ENCODE results near the gene C6orf120. TPM values are rescaled to one million over a fixed set of nuclear protein-coding genes. Genes with fewer than 3 reads are reported as not detected.

Gene C6orf120
- total and polyA plus RNA-seq, 2 of the 13 experiments (the other 11 are each of a cell fraction or from before 2014, with no cell fraction given), result 21.7 to 29.9 TPM

DNA sequence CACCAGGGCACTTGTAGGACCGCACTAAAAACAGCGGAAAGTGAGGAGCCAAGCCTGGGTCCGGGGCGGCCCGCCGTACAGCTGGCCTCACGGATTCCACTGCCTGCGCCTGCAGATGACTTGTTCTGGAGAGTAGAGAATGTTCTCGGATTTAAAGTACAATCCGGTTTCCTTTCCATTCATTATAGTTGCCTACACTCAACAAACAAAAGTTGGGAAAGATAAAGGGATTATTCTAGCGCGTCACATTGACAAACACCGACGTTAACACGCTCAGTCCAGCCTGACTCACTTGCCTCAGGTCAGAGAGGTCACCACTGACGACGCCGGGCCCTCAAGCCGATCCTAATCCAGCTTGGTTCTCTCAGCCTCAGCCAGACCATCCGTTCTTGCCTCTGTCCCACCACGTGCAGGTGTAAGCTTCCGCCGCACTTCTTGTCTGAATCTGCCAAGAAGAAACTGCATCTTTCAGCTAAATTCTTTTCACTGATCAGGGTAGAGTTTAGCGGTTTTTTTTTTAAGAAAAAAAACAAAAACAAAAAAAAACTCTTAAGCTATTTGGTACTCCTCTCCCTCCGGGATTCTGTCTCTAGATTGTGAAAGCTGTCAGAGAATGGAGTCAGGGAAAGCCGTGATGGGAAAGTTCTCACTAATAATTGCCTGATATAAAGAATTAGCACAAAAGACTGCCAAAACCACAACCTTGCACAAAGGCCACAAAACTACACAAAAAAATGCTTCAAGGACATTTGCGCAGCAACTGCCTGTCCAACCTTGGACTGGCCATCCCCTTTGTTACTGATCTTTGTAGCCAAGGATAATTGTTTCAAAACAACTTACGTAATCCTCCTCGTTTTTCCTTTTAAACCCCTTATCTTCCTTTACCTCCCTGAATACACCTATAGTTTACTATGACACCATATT lies 23.5 kb downstream of the C6orf120 start (continued):
- TF ChIP-seq PHF5A (CRISPR knock-in tag; IDR thresholded peaks at IDR 0.05; ENCODE audit: low read depth, unreplicated experiment) (peak; percentile 57), ZFP36L1 (CRISPR knock-in tag; IDR thresholded peaks at IDR 0.05) (no peak; the same call in 1 of the 2 replicates), BRCA1 (CRISPR knock-in tag; IDR thresholded peaks at IDR 0.05) (no peak; the same call in 1 of the 2 replicates), ZNF589 (CRISPR knock-in tag; conservative IDR thresholded peaks at IDR 0.05) (no peak), RNF2 (conservative IDR thresholded peaks at IDR 0.05; ENCODE audit: low read depth) (no peak), ZNF496 (CRISPR knock-in tag; IDR thresholded peaks at IDR 0.05; ENCODE audit: insufficient replicate concordance) (no peak), ZNF501 (CRISPR knock-in tag; IDR thresholded peaks at IDR 0.05) (peak; percentile 87), JUND (CRISPR knock-in tag; IDR thresholded peaks at IDR 0.05) (peak; percentile 70; the same call in 1 of the 2 replicates), ZEB1 (IDR thresholded peaks at IDR 0.05; ENCODE audit: insufficient replicate concordance, low read depth) (no peak), GPN1 (CRISPR knock-in tag; IDR thresholded peaks at IDR 0.05; ENCODE audit: borderline replicate concordance) (no peak), TOPORS (CRISPR knock-in tag; IDR thresholded peaks at IDR 0.05) (no peak; the same call in 1 of the 2 replicates), HMG20B (CRISPR knock-in tag; conservative IDR thresholded peaks at IDR 0.05) (peak; percentile 78; the same call in 1 of the 2 replicates), ZNF282 (IDR thresholded peaks at IDR 0.05; ENCODE audit: partially characterized antibody) (no peak), ZNF713 (CRISPR knock-in tag; IDR thresholded peaks at IDR 0.05) (peak; percentile 79; the same call in 1 of the 2 replicates), IKZF1 (IDR thresholded peaks at IDR 0.05) (no peak), TBX2 (CRISPR knock-in tag; IDR thresholded peaks at IDR 0.05; ENCODE audit: borderline replicate concordance) (peak; percentile 88; the same call in 1 of the 2 replicates), SMARCE1 (IDR thresholded peaks at IDR 0.05; ENCODE audit: borderline replicate concordance) (no peak), ZNF629 (CRISPR knock-in tag; conservative IDR thresholded peaks at IDR 0.05) (0 out of 2 replicates have a peak, but pooled peaks have one; percentile 12), CERS6 (CRISPR knock-in tag; IDR thresholded peaks at IDR 0.05) (no peak), CTCF (CRISPR knock-in tag; IDR thresholded peaks at IDR 0.05) (no peak), PBX3 (CRISPR knock-in tag; IDR thresholded peaks at IDR 0.05; ENCODE audit: borderline replicate concordance) (no peak), ZNF383 (CRISPR knock-in tag; IDR thresholded peaks at IDR 0.05; ENCODE audit: borderline replicate concordance) (no peak), ZNF781 (CRISPR knock-in tag; IDR thresholded peaks at IDR 0.05; ENCODE audit: borderline replicate concordance, not compliant biosample characterization) (no peak)
- TF ChIP-seq, protein P1, sequence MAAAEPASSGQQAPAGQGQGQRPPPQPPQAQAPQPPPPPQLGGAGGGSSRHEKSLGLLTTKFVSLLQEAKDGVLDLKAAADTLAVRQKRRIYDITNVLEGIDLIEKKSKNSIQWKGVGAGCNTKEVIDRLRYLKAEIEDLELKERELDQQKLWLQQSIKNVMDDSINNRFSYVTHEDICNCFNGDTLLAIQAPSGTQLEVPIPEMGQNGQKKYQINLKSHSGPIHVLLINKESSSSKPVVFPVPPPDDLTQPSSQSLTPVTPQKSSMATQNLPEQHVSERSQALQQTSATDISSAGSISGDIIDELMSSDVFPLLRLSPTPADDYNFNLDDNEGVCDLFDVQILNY (CRISPR knock-in tag; conservative IDR thresholded peaks at IDR 0.05), result no peak
- TF ChIP-seq, protein P2, sequence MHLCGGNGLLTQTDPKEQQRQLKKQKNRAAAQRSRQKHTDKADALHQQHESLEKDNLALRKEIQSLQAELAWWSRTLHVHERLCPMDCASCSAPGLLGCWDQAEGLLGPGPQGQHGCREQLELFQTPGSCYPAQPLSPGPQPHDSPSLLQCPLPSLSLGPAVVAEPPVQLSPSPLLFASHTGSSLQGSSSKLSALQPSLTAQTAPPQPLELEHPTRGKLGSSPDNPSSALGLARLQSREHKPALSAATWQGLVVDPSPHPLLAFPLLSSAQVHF (CRISPR knock-in tag; IDR thresholded peaks at IDR 0.05), result no peak
